ENCODE measurements around the gene RGS6. TPM values are rescaled to one million over a fixed set of nuclear protein-coding genes. Genes with fewer than 3 reads are reported as not detected.

RGS6 gene
- total and polyA plus RNA-seq, 2 of the 4 experiments (the other 2 are of a cell fraction), result not detected

DNA sequence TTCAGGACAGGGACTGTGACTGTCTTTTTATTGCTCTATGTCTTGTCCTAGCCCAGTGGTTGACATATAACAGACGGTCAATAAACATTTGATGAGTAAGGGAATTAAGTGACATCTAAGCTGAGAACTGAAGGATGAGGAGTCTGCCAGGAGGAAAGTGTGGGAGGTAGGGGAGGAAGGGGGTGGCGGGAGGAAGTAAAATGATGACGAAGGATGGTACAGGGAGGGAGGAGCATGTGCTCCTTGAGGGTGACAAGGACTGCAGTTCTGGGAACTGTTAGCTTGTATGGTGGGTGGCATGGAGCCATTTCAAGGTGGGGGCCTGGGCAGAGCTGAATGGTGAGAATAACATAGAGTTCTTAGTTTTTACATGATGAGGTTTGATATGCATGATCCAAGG is 64.4 kb downstream of the RGS6 start:
- Histone ChIP-seq H3K27ac (ENCODE audit: insufficient read depth, low read length) (no peak overlapping the region), H3K9me1 (ENCODE audit: insufficient read depth, low read length) (no peaks in the 10 kb centered on the region), H3K18ac (ENCODE audit: low read depth, low read length) (no peak overlapping the region), H3K27me3 (ENCODE audit: control insufficient read depth, insufficient read depth, low read length) (no peaks in the 10 kb centered on the region), H3K4me2 (ENCODE audit: low read depth, low read length) (no peak overlapping the region), H3K56ac (ENCODE audit: extremely low read depth, insufficient read depth, low read length) (no peak overlapping the region), H2AK5ac (ENCODE audit: low read depth, low read length) (no peak overlapping the region), H2AFZ (replicated peaks; ENCODE audit: low read length, poor library complexity) (no peak overlapping the region), H4K5ac (ENCODE audit: low read depth, low read length) (no peak overlapping the region), H3K23ac (ENCODE audit: low read depth, low read length) (no peak overlapping the region), H3K36me3 (ENCODE audit: control insufficient read depth, insufficient read depth, low read length) (no peaks in the 10 kb centered on the region), H3K14ac (replicated peaks; ENCODE audit: low read depth, low read length) (no peak overlapping the region), H3K4me1 (ENCODE audit: control insufficient read depth, insufficient read depth, low read length) (no peaks in the 10 kb centered on the region), H4K91ac (ENCODE audit: insufficient read depth, low read depth, low read length) (no peak overlapping the region), H2BK20ac (ENCODE audit: low read depth, low read length) (no peak overlapping the region), H4K20me1 (ENCODE audit: insufficient read depth, low read length) (no peaks in the 10 kb centered on the region), H3K79me1 (ENCODE audit: low read depth in 1 of 2, low read length in 2 of 2) (no peaks in the 10 kb centered on the region), H2BK15ac (ENCODE audit: low read depth, low read length) (no peak overlapping the region), H3K4ac (ENCODE audit: low read depth, low read length) (no peak overlapping the region), H3K9me3 (ENCODE audit: control insufficient read depth, insufficient read depth, low read length) (no peaks in the 10 kb centered on the region), H3K9ac (ENCODE audit: low read depth, low read length) (no peak overlapping the region), H2BK5ac (ENCODE audit: low read depth, low read length, poor library complexity, severe bottlenecking) (no peak overlapping the region), H3K4me3 (ENCODE audit: insufficient read depth, low read depth, low read length) (no peak overlapping the region), H4K8ac (ENCODE audit: low read depth in 2 of 2, low read length in 2 of 2) (no peak overlapping the region), H2AK9ac (replicated peaks; ENCODE audit: low read depth, low read length, poor library complexity) (no peak overlapping the region), H2BK120ac (ENCODE audit: low read depth, low read length) (no peak overlapping the region)
- no peak for TF ChIP-seq POLR2A (IDR thresholded peaks at IDR 0.05; ENCODE audit: low read depth, low read length)
- TF ChIP-seq, protein P1, sequence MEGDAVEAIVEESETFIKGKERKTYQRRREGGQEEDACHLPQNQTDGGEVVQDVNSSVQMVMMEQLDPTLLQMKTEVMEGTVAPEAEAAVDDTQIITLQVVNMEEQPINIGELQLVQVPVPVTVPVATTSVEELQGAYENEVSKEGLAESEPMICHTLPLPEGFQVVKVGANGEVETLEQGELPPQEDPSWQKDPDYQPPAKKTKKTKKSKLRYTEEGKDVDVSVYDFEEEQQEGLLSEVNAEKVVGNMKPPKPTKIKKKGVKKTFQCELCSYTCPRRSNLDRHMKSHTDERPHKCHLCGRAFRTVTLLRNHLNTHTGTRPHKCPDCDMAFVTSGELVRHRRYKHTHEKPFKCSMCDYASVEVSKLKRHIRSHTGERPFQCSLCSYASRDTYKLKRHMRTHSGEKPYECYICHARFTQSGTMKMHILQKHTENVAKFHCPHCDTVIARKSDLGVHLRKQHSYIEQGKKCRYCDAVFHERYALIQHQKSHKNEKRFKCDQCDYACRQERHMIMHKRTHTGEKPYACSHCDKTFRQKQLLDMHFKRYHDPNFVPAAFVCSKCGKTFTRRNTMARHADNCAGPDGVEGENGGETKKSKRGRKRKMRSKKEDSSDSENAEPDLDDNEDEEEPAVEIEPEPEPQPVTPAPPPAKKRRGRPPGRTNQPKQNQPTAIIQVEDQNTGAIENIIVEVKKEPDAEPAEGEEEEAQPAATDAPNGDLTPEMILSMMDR (conservative IDR thresholded peaks at IDR 0.05; ENCODE audit: low read depth, low read length), result no peak
- no peak for TF ChIP-seq SMC3 (IDR thresholded peaks at IDR 0.05; ENCODE audit: low read depth, low read length)
- no peak for TF ChIP-seq MXI1 (IDR thresholded peaks at IDR 0.05; ENCODE audit: borderline replicate concordance, low read depth, low read length)
- peak; percentile 9; the same call in 1 of the 2 replicates for TF ChIP-seq MAFK (IDR thresholded peaks at IDR 0.05; ENCODE audit: low read depth, low read length)
- no peak for TF ChIP-seq FOS (IDR thresholded peaks at IDR 0.05; ENCODE audit: low read depth, low read length)
- 43% methylated on average over 3 of the region's 3 CpGs; no CpG with 5 or more reads in 1 of the 2 experiments for WGBS, 2 experiments (ENCODE audit: extremely low coverage in 2 of 2, insufficient read length in 1 of 2)
- intact Hi-C loops (cut with micrococcal nuclease), result no loop called here
- ChIA-PET POLR2A (ENCODE audit: unreplicated experiment) (no interaction called here), CTCF (interaction anchor here (0.6 kb wide), 1 partner anchor 99 kb away, joined by 5 read pairs; no protein-coding TSS in a partner anchor)
- in situ Hi-C loops (cut with MboI; ENCODE audit: low sequenced_read_pairs), result no loop called here
- ATAC-seq (ENCODE audit: low read depth), result no peak
- BruUV-seq (replicated peaks), result no TSS peak
- DNase-seq, result no peak
- dilution Hi-C loops (cut with HindIII; ENCODE audit: low sequenced_read_pairs, unreplicated experiment), result no loop called here
